HTERT RPE-1 (cell line): ENCODE results near the gene C1orf159.

Experiments used
- in situ Hi-C: fragments of 300-500 bp; cut with MboI; formaldehyde crosslinking; loops from 4 replicates; pipeline ENCODE4 v1.14.3; 2020; ENCODE audit warnings: low sequenced_read_pairs

The C1orf159 gene

GRCh38 chr1:1094981-1095380, 20.9 kb downstream of the C1orf159 start:
- in situ Hi-C loops, result no loop called here

GRCh38 chr1:1093610-1093943, 22.3 kb downstream of the C1orf159 start:
- in situ Hi-C loops, result no loop called here

- in situ Hi-C loops, result no loop called here
Observed at GRCh38 chr1:1092894-1093609, 22.8 kb downstream of the C1orf159 start.

GRCh38 chr1:1092149-1092855, 23.6 kb downstream of the C1orf159 start:
- in situ Hi-C loops, result no loop called here

- in situ Hi-C loops, result no loop called here
Observed at GRCh38 chr1:1091344-1092148, 24.3 kb downstream of the C1orf159 start.

- in situ Hi-C loops, result no loop called here
Observed at GRCh38 chr1:1090424-1091343, 25.2 kb downstream of the C1orf159 start.

GRCh38 chr1:1089731-1090423, 26.0 kb downstream of the C1orf159 start:
- in situ Hi-C loops, result no loop called here

GRCh38 chr1:1088801-1089680, 26.8 kb downstream of the C1orf159 start:
- in situ Hi-C loops, result no loop called here

- in situ Hi-C loops, result no loop called here
Observed at GRCh38 chr1:1088029-1088800, 27.7 kb downstream of the C1orf159 start.

- in situ Hi-C loops, result no loop called here
Observed at GRCh38 chr1:1087351-1088028, 28.4 kb downstream of the C1orf159 start.

- in situ Hi-C loops, result no loop called here
Observed at GRCh38 chr1:1086911-1087341, 29.0 kb downstream of the C1orf159 start.

GRCh38 chr1:1085911-1086841, 29.7 kb downstream of the C1orf159 start:
- in situ Hi-C loops, result no loop called here

GRCh38 chr1:1085171-1085841, 30.6 kb downstream of the C1orf159 start:
- in situ Hi-C loops, result no loop called here

GRCh38 chr1:1084372-1085170, 31.3 kb downstream of the C1orf159 start:
- in situ Hi-C loops, result no loop called here
